DMS153 (cell line): Measurements from ENCODE around the gene KCNH1.

Experiments used
- DNase-seq: peaks from one replicate; lab custom pipeline; 2025; lab: John Stamatoyannopoulos, UW

The KCNH1 gene

DNA sequence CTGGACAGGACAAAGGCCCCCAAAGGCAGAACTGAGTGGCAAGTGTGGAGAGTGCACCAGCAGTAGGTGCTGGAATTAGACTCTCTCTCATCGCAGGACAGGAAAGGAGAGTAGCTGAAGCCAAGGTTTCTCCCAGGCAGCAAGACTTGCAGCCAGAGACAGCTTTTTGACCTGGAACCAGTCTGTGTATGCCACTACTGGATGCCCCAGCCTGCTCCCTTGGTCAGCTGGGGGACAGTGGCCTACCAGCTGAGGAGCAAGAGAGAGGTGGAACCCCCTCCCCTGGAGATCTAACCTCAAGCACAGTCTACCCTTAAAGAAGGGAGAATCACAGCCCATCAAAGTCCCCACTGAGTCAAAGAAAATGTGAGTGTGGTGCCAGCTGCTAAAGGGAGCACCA, 375.7 kb downstream of the KCNH1 start:
- DNase-seq: no peak

DNA sequence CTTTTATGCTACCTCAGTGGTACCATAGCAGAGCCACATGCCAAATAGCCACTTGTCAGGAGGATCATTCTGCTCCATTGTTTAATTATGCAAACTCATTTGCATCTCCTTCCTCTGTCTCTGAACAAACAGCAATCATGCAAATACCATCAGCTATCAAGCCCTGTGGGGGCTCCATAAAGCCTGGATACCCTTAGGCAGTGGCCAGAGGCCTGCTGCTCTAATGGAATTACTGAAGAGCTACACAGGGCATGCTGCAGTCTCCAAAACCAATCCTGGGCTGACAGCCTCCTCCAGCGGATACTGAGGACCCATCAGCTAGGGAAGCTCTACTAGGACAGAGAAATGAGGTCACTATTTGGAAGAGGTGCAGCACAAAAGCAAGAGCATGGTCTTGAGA, 376.3 kb downstream of the KCNH1 start:
- no peak for DNase-seq

DNA sequence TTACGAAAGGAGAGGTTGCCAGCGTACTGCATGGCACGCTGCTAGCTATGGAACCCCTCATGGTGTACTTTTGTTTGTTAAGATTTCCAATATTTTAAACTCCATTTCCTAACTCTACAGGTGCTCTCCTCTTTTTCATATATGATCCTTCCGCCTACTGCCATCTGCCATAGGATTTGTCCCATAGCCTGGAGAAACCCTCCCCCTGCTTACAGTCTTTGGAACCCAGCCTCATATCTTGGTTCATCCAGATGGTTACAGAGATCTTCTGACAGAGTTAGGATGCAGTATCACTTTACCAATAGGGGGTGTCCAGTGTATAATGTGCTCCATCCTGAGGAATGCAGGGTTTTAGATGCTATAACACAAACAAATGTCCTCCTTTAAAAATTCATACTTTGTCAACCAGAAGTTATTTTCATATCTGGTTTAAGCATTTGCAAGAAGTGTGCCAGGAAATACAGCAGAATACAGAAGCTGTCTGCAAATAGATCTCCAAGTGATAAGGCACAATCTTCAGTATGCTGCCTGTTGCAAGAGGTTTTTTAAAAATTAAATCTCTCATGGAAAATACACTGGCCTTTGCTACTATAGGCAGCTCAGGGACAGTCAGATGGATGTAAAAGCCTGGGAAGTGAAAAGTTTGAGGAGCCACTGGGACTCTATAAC, 377.8 kb downstream of the KCNH1 start:
- no peak for DNase-seq

DNA sequence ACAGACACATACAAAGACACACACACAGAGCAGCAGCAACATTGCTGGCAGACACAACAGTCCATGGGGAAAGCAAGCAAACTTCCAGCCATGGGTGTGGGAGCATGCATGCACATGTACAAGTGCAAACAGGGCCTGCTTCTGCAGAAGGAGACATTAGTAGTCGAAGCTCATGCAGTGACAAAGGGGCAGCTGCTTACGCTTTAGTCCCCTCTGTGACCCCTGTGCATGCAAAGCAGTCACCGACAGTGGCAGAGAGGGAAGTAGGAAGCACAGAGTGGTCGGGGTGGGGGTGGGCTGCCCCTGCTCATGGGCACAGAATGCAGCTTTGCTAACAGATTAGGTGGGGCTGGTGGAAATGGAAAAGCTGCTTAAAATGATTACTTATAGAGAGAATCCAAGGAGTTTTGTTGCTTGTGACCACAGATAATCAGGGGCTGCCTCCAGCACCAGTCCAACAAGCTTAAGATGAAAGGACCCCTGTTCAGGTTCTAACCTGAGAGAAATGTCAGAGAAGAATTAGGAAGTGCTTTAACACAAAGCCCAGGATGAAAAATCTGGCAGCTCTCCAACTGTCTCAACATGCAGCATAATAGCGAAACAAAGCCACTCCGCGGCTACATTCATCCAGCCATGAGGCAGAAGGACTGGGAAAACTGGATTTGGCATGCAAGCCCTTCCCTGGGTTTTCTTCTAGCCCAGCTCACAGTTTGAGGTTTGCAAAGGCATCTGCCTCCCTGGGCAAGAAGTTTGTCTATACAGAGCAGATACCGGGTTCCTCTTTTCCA, 378.9 kb downstream of the KCNH1 start:
- peak; percentile 97 for DNase-seq

DNA sequence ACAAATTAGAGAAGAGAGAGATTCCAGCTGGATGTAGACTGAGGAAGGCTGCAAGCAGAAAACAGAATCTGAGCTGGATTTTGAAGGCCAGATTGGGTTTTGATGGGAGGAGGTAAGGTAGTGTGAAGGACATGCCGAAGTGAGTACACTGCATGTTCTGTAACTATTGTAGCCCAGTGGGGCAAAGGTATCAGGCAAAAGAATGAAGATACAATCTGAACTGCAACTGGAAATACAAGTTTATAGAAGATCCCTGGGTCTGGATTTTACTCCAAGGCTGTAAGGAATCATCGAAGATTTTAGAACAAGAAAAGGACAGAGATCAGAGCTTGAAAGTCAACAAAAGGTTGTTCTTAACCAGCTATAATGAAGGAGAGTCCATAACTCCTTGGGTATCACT, 382.0 kb downstream of the KCNH1 start:
- DNase-seq: no peak

DNA sequence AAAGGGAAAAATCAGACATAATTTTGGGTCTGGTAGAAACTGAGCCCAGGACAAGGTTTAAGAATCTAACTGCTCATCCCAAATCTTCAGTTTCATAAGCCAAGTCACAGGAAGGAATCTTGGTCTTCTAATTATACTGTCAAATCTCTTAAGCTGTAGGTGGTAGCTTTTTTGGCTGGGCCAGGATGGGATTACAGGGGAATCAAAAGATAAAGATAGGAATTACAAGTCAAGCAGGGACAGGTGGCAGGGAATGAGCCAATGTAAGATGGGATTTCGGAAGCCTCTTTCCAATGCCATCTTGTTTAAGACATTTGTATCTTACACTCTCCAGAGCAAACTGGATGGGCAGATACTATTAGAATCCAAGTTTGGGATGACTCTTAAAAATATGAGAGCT, 383.5 kb downstream of the KCNH1 start:
- DNase-seq: no peak

DNA sequence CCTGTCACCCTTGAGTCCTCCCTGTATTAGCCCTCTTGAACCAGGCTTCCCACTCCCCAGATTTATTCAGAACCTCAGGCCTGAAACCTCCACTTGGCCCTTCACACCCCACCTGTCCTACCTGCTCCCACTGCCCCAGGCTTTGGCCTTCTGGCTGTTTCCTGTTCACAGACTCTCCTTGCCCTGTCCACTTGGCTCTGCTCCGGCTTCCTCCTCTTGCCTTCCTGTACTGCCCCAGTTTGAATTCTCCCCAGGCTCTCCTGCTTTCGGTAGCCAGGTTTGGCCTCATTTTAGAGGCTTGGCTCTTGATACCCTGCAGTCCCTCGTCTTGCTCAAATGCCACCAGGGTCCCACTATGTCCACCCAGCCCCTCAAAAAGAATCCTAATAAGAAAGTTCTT, 385.2 kb downstream of the KCNH1 start:
- DNase-seq: no peak

DNA sequence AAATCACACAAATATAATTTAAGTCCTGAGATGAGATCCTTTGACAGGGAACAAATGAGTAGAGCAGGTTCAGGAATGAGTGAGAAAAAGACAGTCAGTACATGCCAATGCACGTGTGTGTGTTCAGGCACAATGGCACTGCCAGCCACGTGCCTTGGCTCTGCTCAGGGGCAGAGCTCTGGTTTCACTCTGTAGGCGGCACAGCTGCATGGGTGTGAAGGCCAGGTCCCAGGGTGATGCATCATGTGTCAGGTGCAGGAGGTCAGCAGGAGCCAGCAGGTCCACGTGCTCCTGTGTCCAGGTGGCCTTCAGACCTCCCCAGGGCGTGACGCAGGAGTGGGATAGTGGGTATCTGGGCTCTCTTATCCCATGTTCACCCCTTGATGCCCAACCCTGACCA, 386.1 kb downstream of the KCNH1 start:
- DNase-seq: no peak

DNA sequence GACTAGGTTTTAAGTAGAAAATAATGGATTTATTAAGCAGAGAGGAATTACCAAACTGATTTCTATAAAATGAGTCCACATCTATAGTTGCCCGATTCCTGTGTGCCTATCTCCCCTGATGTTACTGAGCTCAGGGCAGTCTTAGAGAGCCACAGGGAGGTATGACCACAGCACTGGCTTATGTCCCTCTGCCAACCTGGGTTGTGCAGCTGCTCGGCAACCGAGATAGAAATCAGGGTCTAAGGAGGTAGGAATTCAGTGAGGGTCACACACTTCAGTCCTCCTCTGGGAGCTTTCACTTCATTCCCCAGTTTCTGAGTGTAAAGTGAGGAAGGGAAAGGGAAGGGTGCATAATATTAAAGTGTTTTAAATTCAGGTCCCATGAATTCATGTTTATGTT, 386.8 kb downstream of the KCNH1 start:
- DNase-seq: no peak

DNA sequence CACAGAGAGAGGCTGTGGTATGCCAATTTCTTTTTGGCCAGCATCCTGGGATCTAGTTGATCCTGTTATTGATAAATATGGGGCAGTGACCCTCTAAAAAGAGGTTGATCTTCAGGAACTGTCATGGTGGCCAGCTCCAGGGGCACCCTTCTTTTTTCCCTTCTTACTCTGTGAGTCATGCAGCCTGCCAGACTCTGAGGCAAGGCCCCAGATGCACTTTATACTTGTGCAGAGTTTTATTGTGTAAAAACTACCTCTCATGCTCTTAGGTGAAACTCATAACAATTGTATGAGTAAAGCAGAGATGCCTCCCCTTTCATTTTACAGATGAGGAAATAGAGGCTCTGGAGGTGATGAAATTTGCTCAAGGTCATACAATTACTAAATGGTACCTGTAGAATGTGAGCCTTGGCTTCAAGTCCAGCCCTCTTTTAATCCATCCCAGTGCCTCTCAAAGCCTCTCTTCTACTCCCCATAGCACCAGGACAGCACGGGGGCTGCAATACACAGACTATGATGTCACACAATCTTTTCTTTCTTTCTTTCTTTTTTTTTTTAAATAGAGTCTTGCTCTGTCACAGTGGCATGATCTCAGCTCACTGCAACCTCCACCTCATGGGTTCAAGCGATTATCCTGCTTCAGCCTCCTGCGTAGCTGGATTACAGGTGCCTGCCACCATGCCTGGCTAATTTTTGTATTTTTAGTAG, 387.8 kb downstream of the KCNH1 start:
- DNase-seq: no peak

DNA sequence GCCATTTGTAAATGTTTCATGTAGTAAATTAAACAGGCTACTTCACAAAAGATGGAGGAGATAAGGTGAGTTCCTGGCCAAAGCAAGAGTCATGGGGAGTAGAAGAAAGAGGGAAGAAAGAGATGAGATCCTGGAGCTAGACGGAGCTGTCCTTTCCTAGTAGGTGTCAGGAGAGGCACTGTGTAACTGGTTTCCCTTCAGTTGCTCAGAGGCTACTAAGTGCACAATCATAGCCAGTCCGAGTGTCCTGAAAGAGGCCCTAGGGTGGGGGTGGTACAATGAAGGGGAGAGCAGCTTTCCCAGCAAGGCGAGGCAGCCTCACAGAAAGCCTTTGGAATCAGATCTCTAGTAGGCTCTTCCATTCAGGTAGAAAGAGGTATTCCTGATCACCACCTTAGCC, 390.9 kb downstream of the KCNH1 start:
- DNase-seq: no peak

DNA sequence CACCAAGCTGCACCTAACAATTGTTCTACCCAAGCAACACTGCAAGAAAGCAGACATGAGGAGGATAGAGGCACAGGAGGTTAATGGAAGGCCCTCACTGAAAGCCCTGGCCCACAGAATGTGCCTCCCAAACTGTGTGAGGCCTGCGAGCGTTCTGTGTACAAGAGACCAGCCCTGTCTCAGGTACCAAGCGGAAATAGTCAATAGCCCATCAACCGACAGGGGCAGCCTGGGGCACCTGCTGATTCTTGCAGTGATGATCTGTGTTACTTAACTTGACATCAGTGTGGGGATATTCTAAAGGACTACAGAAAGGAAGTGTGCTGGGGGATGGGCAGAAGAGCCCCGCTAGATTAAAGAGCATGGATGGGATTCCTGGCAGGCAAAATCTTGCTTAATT, 392.4 kb downstream of the KCNH1 start:
- DNase-seq: no peak

DNA sequence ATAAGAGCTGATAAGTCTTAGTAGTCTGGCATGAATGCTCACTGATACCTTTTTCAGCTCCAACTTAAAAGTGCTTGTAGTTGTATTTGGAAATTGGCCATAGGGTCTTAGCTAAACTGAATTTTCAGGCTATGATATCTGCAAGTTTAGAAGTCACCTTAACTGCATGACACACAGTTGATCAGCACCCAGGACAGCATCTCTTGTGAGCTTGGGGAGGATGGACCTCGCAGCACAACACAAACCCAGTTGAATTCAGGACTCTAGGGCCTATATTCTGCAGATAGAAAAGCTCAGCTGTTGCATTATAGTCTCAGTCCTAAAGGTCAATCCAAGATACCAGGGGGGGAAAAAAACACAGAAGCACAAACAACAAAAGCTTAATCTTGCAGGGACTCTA, 394.3 kb downstream of the KCNH1 start:
- DNase-seq: no peak

DNA sequence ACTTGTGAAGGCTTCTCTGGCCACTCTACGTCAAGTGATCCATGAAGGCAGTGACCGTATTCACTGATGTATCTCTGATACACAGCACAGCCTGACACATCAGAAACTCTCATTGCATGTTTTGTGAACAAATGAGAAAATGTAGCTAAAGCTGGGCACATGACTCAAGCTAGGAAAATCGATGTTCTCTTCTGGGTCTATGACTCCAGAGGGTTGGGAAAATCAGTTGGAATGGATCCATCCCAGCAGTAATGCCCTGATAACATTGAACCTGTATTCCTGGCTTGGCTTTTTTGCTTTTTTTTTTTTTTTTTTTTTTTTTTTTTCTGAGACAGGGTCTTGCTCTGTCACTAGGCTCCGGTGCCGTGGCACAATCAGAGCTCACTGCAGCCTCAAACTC, 395.7 kb downstream of the KCNH1 start:
- DNase-seq: no peak

DNA sequence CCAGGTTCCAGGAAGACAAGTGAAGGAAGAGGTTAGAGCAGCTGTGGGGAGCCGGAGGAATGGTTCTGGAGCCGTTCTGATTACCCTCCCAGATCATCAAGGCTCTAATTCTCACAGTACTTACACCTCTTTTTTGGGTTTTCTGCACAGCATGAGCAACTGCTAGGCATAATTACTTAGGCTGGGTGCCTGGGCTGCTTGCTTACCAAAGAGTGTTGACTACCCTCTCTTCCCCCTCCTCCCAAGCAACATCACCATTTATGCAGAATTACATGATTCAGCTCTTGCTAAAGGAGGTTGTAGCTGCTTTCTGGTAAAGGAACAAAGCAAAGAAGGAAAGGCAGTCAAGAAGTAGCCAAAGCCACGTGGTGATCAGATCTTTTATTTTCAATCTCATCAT, 397.2 kb downstream of the KCNH1 start:
- no peak for DNase-seq

DNA sequence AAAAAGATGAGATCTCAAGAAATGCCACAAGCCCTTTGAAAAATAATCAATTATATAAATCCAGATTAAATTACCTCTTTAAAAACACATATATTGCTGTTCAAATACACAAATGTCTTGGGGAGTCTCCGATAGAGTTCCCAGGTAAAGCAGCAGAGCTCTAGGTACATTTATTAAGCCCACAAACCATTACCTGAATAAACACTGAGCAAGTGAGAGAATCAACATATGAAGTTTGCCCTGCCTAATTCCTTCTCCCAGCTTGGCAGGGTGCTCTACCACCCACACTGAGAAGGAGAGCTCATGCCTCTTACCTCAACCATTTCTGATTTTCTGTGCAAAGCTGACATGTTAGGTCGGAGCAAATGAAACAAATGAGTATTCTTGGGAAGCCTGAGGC, 402.4 kb downstream of the KCNH1 start:
- DNase-seq: no peak

DNA sequence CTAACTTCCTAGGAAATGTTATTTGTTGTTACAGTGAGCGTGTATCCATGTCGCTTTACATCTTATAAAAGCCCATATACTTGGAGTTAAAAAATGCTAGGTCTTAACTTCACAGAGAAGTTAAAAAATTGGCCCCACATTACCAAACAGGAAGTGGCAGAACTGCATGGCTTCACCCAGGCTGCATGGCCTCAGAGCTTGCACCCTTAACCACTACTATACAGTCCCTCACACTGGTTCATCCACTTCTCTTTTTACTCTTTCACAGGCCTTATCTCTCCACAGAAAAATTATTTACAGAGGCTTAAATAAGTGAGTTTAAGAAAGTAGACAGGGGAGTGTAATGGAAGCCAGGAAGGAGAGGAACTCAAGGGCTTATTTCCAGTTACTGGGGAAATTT, 402.8 kb downstream of the KCNH1 start:
- no peak for DNase-seq

DNA sequence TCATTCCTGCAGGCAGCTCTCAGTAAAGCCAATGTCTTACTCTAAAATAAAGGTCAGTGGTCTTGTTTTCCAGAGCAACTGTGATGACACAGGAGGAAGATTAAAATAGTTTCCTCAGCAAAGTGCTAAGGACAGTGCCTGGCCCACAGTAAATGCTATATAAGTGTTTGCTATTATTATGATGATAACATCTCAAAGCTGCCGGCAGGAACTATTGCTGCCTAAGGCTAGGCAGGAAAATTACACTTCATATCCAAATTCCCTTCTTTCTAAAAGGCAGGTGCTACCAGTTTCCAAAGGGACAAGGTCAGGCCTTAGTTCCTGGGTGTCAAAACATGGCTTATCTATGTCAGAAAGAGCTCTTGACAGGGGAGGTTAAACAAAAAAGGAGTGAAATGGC, 403.9 kb downstream of the KCNH1 start:
- DNase-seq: no peak

DNA sequence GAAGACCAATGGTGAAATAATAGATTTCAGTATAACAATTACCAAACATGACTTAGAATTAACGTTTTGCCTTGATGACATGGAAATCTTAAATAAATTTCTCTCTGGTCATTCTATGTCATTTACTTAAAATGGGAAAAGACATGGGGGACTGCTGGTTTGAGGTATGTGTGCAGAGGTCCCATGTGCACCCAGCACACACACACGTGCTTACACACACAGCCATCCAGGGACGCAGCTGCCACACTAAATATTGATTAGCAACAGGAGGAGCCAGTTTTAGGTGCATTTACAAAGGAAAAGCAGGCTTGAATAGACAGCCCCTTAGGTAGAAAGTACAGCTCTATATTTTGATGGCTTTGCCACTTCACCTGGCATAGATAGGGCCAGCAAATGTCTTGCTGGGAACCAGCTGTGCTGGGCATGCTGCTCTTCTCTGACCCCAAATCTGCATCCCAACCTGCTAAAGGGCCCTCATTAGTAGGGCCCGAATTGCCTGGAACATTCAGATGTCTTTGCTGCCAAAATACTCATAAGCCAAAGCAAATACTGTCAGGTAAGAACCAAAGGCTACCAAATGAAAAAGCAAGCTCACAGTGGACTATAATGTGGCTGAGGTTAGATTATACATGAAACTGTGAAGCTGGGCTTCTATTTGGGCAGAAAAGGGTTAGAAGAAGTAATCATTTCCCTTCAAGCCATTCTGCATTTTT, 405.4 kb downstream of the KCNH1 start:
- no peak for DNase-seq

DNA sequence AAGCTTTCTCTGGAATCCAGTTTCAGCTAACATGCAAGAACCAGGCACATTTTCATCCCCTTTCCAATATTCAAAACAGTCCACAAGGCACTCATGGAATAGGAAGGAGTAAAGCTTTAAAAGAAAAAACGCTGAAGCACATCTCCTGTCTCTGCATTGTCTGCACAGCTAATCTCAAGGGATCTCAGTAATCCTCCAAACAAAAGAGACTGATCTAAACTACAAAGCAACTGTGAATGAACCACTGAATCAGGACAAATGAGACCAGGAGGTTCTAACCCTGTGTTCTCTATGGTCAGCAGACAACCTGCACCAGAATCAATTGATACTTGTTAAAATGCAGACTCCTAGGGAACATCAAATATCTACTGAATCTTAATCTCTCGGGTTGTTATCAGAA, 406.2 kb downstream of the KCNH1 start:
- no peak for DNase-seq

DNA sequence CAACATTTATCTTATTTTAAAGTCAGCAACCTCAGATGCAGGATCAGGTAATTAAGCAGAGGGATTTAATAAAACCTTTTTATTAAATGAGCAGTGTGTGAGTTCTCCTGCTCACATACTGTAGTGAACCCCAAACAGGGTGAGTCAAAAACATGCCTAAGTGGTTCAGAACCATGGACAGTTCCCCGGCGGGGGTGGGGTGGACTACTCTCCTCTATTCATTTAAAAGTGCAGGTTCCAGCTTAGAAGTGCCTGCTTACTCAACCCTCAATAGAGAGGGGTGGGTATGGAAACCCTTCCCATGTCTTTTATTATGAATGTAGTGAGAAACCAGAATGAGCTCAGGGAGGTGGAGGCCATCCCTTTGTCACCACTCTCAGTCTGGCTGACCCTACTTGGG, 407.3 kb downstream of the KCNH1 start:
- no peak for DNase-seq

DNA sequence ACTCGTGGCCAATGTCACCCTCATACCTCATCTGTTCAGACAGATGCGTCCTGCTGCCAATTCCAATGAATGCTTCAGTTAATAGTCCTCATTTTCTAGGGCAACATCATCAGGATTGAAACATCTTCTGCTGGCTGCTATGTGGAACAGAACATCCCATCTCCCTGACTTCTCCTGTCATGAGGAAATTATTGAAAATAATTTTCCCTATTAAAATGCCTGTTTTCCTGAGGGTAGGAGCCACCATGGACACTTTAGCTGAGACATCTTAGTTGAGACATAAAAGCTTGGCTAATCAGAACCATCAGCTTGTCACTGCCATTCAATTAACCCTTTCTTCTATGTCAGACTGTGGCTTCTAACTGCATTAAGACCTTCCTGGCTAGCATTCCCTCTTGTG, 409.2 kb downstream of the KCNH1 start:
- DNase-seq: no peak

DNA sequence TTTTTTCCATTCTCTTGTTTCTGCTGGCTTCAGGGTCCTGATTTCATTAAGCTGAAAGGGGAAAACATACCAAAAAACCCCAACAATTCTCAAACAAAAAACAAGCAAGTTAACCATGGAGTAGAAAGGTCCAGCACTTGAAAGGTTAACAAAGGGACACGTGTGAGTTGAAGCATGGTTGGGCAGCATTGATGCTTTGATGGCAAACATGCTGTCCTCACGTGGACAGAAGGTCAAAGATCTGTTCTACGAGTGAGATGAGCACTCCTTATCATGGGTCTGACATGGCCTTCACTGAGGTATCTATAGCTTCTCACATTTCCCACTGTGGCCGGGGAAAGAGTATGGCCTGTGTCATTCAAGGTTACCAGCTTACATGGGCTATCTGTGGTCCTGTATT, 410.3 kb downstream of the KCNH1 start:
- DNase-seq: no peak
